HepG2 (cell line): Measurements from ENCODE around the gene CNPY1. TPM values are rescaled to one million over a fixed set of nuclear protein-coding genes. Genes with fewer than 3 reads are reported as not detected.

Source experiments
- ATAC-seq: fragments of 200-7000 bp; cut with Tn5 transposase; 3 replicates; pipeline ENCODE4 v1.9.1; 2020; ENCODE audit warnings: mild to moderate bottlenecking, moderate library complexity
- BruUV-seq: library from RNA; stranded (reverse); fragments of 400-500 nt; replicated peaks from 2 replicates; lab custom pipeline; 2021; lab: Mats Ljungman, UMichigan
- CTCF ChIA-PET: fragments of 300-600 bp; formaldehyde crosslinking; extraction: SDS; loops from one replicate; lab custom pipeline; 2021; ENCODE audit warnings: low total read pairs, inconsistent platforms, low intra/inter-chr PET ratio; lab: Yijun Ruan, JAX
- POLR2A ChIA-PET: fragments of 350-600 bp; sonication (Branson Sonifier 250); formaldehyde crosslinking; loops from one replicate; lab custom pipeline; 2020; ENCODE audit warnings: antibody characterized with exemption, inconsistent platforms; lab: Yijun Ruan, JAX
- DNase-seq: peaks from one replicate; pipeline ENCODE4 v3.0.0-alpha.2; 2015; ENCODE audit warnings: low spot score
- FAIRE-seq: peaks from 3 replicates; lab custom pipeline; 2011; peaks lifted over from hg19 to GRCh38; lab: Jason Lieb, UNC
- H2AFZ ChIP-seq: one replicate; pipeline ENCODE4 v1.6.1; 2011; ENCODE audit warnings: low read length, inconsistent platforms
- H3K27ac ChIP-seq: fragments of 300-600 bp; 3 replicates; pipeline ENCODE4 v1.8.0; 2011; ENCODE audit warnings: mixed run types, mild to moderate bottlenecking, mixed read lengths, low read length, inconsistent platforms; ENCODE audit not compliant: insufficient read depth; ENCODE audit errors: extremely low read length
- H3K27me3 ChIP-seq, 2 experiments: fragments of 200-600 bp in 1 of 2; 2 replicates in 1 of 2; 3 replicates in 1 of 2; pipeline versions ENCODE4 v1.6.0 to v1.8.0; 2011; ENCODE audit warnings: low read length in 2 of 2, mild to moderate bottlenecking in 2 of 2, moderate library complexity in 2 of 2, inconsistent platforms in 1 of 2; ENCODE audit not compliant: insufficient read depth in 2 of 2, control insufficient read depth in 1 of 2
- H3K36me3 ChIP-seq, 2 experiments: fragments of 200-600 bp in 1 of 2; replicated peaks in 1 of 2; 2 replicates in 1 of 2; 3 replicates in 1 of 2; pipeline versions ENCODE4 v1.5.1 to v1.8.0; 2011; ENCODE audit warnings: low read length in 2 of 2, inconsistent platforms in 1 of 2; ENCODE audit not compliant: insufficient read depth in 2 of 2, control insufficient read depth in 1 of 2
- H3K4me1 ChIP-seq: 2 replicates; pipeline ENCODE4 v1.5.1; 2012; ENCODE audit warnings: low read length, inconsistent platforms; ENCODE audit not compliant: insufficient read depth
- H3K4me2 ChIP-seq: 2 replicates; pipeline ENCODE4 v1.6.0; 2011; ENCODE audit warnings: low read depth, low read length, inconsistent platforms
- H3K4me3 ChIP-seq, 3 experiments: fragments of 200-600 bp in 1 of 3; sonication (generic), shearing (Covaris generic) in 1 of 3; replicated peaks in 1 of 3; 2 replicates each; pipeline ENCODE4 v1.5.1; 2011 to 2016; ENCODE audit warnings: low read length in 3 of 3, inconsistent platforms in 2 of 3, low read depth in 2 of 3, mild to moderate bottlenecking in 2 of 3, control low read depth in 1 of 3, mixed read lengths in 1 of 3; ENCODE audit not compliant: insufficient read depth in 1 of 3
- H3K79me2 ChIP-seq: one replicate; pipeline ENCODE4 v1.6.1; 2011; ENCODE audit warnings: low read length, inconsistent platforms; ENCODE audit not compliant: insufficient read depth
- H3K9ac ChIP-seq: 2 replicates; pipeline ENCODE4 v1.6.0; 2011; ENCODE audit warnings: mild to moderate bottlenecking, low read depth, low read length, inconsistent platforms; ENCODE audit not compliant: insufficient read depth
- H3K9me3 ChIP-seq: 2 replicates; pipeline ENCODE4 v1.5.1; 2012; ENCODE audit warnings: mild to moderate bottlenecking, low read length
- H4K20me1 ChIP-seq: 2 replicates; pipeline ENCODE4 v1.6.0; 2011; ENCODE audit warnings: inconsistent platforms, mild to moderate bottlenecking, low read length, moderate library complexity; ENCODE audit not compliant: insufficient read depth
- ATAD3A ChIP-seq: sonication (generic); formaldehyde crosslinking; IDR thresholded peaks from 2 replicates; pipeline ENCODE4 v1.4.0; 2020; ENCODE audit warnings: missing genetic modification reagents
- FOXP1 ChIP-seq, 2 experiments: fragments of 450-650 bp in 1 of 2; IDR thresholded peaks; 2 replicates each; pipeline ENCODE4 v1.6.1; 2017 to 2018; ENCODE audit warnings: antibody characterized with exemption in 1 of 2
- GATAD2A ChIP-seq: IDR thresholded peaks from 2 replicates; pipeline ENCODE4 v1.6.1; 2016
- KDM6A ChIP-seq: IDR thresholded peaks from 2 replicates; pipeline ENCODE4 v1.6.1; 2016; ENCODE audit warnings: low read depth
- RFXANK ChIP-seq: IDR thresholded peaks from 2 replicates; pipeline ENCODE4 v1.6.1; 2016
- TARDBP ChIP-seq: sonication (generic); formaldehyde crosslinking; IDR thresholded peaks from 2 replicates; pipeline ENCODE4 v1.8.0; 2022; ENCODE audit warnings: mild to moderate bottlenecking, missing genetic modification reagents
- THRA ChIP-seq: sonication (generic); formaldehyde crosslinking; IDR thresholded peaks from 2 replicates; pipeline ENCODE4 v1.4.0; 2020; ENCODE audit warnings: missing genetic modification reagents, borderline replicate concordance
- ZBTB33 ChIP-seq: sonication (generic); formaldehyde crosslinking; IDR thresholded peaks from 2 replicates; pipeline ENCODE4 v1.4.0; 2020; ENCODE audit warnings: missing genetic modification reagents
- ZBTB38 ChIP-seq: sonication (generic); formaldehyde crosslinking; IDR thresholded peaks from 2 replicates; pipeline ENCODE4 v1.5.1; 2020; ENCODE audit warnings: mild to moderate bottlenecking, missing genetic modification reagents
- ZNF205 ChIP-seq: IDR thresholded peaks from 2 replicates; pipeline ENCODE4 v1.6.1; 2018; ENCODE audit warnings: missing biosample characterization, missing genetic modification reagents
- ZNF646 ChIP-seq: sonication (generic); formaldehyde crosslinking; IDR thresholded peaks from 2 replicates; pipeline ENCODE4 v1.9.0; 2021; ENCODE audit warnings: mild to moderate bottlenecking, missing genetic modification reagents
- ZNF691 ChIP-seq: sonication (generic); formaldehyde crosslinking; IDR thresholded peaks from 2 replicates; pipeline ENCODE4 v1.4.0; 2020; ENCODE audit warnings: missing genetic modification reagents, low read depth, mild to moderate bottlenecking, borderline replicate concordance
- ZNF883 ChIP-seq: sonication (generic); formaldehyde crosslinking; IDR thresholded peaks from 2 replicates; pipeline ENCODE4 v1.5.1; 2020; ENCODE audit warnings: mild to moderate bottlenecking, missing genetic modification reagents; ENCODE audit errors: not compliant biosample characterization
- WGBS: methylation state at CpG from one replicate; pipeline ENCODE4 v1.1.6; 2017; ENCODE audit warnings: low lambda C conversion rate; 5-methylcytosine and 5-hydroxymethylcytosine counted together
- in situ Hi-C: cut with HindIII; loops from 2 replicates; pipeline ENCODE4 v1.10.0; 2017; ENCODE audit warnings: low pct_unique_long_range_greater_than_20kb; ENCODE audit not compliant: extremely low pct_ligation_motif_present
- intact Hi-C: fragments of 100-400 bp; cut with micrococcal nuclease; formaldehyde crosslinking; loops from one replicate; pipeline ENCODE4 v1.10.0; 2022; ENCODE audit not compliant: unreplicated experiment
- polyA plus RNA-seq, 8 experiments: library from polyadenylated mRNA; depleted of rRNA in 3 of 8; stranded (reverse) in 7 of 8; unstranded in 1 of 8; fragments of >200 nt; fragmentation: Illumina TruSeq in 4 of 8; extraction: Trizol in 4 of 8; gene quantifications; 2 replicates each; pipeline versions ENCODE4 v1.2.1 to v1.2.3, GENCODE V29; 2011 to 2016; ENCODE audit warnings: low read depth in 4 of 8, missing spikeins in 1 of 8, mixed read lengths in 1 of 8; ENCODE audit not compliant: insufficient read depth in 1 of 8
- total RNA-seq, 5 experiments: library from RNA; depleted of rRNA; stranded (reverse); fragments of >200 nt; fragmentation: Illumina TruSeq; extraction: Trizol; gene quantifications; 2 replicates each; pipeline ENCODE4 v1.2.3, GENCODE V29; 2016; ENCODE audit warnings: low read depth in 1 of 5

CNPY1 gene
- total and polyA plus RNA-seq, 2 of the 13 experiments (the other 11 are each of a cell fraction or from before 2014, with no cell fraction given): not detected

- TF ChIP-seq ZBTB38 (CRISPR knock-in tag): no peak
- no peak for TF ChIP-seq ZBTB33
- no peak for TF ChIP-seq ZNF883 (CRISPR knock-in tag)
- no peak for TF ChIP-seq RFXANK (CRISPR knock-in tag)
- TF ChIP-seq TARDBP (CRISPR knock-in tag): no peak
Measured at GRCh38 chr7:155452505-155453295, 93.7 kb downstream of the CNPY1 start (continued).

GRCh38 chr7:155451840-155452239 is 94.5 kb downstream of the CNPY1 start:
- H3K9me3 ChIP-seq: no peaks in the 10 kb centered on the region
- 8% methylated on average over 9 of the region's 9 CpGs for WGBS
- ChIA-PET CTCF (no interaction called here), POLR2A (no interaction called here)
- ATAC-seq (no peak), FAIRE-seq (no peak), DNase-seq (no peak)
- no peaks in the 10 kb centered on the region for H3K4me1 ChIP-seq
- H3K9ac ChIP-seq: no peak overlapping the region
- H3K79me2 ChIP-seq: no peaks in the 10 kb centered on the region
- intact Hi-C loops: no loop called here
- no peaks in the 10 kb centered on the region for H3K36me3 ChIP-seq
- no peaks in the 10 kb centered on the region for H4K20me1 ChIP-seq
- BruUV-seq: no TSS peak
- no peak for TF ChIP-seq KDM6A (CRISPR knock-in tag)
- no peak for TF ChIP-seq FOXP1 (IDR thresholded peaks at IDR 0.05)
- no peak for TF ChIP-seq FOXP1 (CRISPR knock-in tag; IDR thresholded peaks at IDR 0.05)
- TF ChIP-seq ZNF691 (CRISPR knock-in tag): no peak
- no peak for TF ChIP-seq THRA (CRISPR knock-in tag)
- TF ChIP-seq ZNF205: no peak
- no peak for TF ChIP-seq ZNF646 (CRISPR knock-in tag)
- no peak for TF ChIP-seq GATAD2A
- TF ChIP-seq ATAD3A (CRISPR knock-in tag): no peak
- peaks cover 12 to 89% of the 10 kb centered on the region in 2 experiments for H3K27me3 ChIP-seq
- H2AFZ ChIP-seq: no peak overlapping the region
- no peak overlapping the region for H3K4me2 ChIP-seq
- no peak overlapping the region for H3K4me3 ChIP-seq
- in situ Hi-C loops: no loop called here
- no peak overlapping the region for H3K27ac ChIP-seq
